ENCODE results near the gene TMPRSS4. TPM values are rescaled to one million over a fixed set of nuclear protein-coding genes. Genes with fewer than 3 reads are reported as not detected.

The TMPRSS4 gene
- total RNA-seq, 1 experiment from 2014 or later, result not detected

DNA sequence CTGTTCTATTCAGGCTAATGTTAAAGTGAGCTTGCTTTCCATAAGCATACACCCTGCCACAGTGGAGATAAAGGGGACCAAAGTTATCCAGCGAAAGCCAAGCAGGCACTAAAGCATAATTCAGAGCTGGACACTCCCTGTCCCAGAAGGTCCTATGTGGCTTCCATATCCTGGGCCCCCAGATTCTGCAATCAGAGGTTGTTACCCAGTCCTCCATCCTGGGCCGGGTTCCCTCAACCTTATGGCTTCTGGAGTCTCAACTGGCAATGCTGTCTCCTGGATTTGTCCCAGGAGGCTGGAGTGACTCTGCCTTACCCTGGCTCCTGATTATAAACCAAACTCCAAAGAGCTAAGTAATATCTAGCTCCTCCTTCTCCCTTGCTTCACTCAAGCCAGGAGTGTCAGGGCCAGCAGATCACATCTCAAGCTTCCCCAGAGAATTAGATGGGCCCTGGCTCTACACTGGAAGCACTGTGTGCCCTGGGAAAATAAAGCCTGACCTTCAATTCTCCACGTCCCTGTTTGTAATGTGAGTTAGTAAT, 23.9 kb downstream of the TMPRSS4 start:
- Histone ChIP-seq H3K27me3 (replicated peaks; ENCODE audit: insufficient read depth, low read depth, low read length, poor library complexity) (peaks cover 29% of the 10 kb centered on the region), H3K4me1 (ENCODE audit: insufficient read depth, low read length, poor library complexity, severe bottlenecking) (no peaks in the 10 kb centered on the region), H3K9me3 (ENCODE audit: low read depth, low read length, poor library complexity, severe bottlenecking) (no peaks in the 10 kb centered on the region), H3K27ac (ENCODE audit: low read depth, low read length, poor library complexity, severe bottlenecking) (no peak overlapping the region), H3K4me3 (ENCODE audit: low read depth, low read length, poor library complexity, severe bottlenecking) (no peak overlapping the region), H3K36me3 (ENCODE audit: insufficient read depth, low read length, poor library complexity, severe bottlenecking) (no peaks in the 10 kb centered on the region)
- TF ChIP-seq, protein P1, sequence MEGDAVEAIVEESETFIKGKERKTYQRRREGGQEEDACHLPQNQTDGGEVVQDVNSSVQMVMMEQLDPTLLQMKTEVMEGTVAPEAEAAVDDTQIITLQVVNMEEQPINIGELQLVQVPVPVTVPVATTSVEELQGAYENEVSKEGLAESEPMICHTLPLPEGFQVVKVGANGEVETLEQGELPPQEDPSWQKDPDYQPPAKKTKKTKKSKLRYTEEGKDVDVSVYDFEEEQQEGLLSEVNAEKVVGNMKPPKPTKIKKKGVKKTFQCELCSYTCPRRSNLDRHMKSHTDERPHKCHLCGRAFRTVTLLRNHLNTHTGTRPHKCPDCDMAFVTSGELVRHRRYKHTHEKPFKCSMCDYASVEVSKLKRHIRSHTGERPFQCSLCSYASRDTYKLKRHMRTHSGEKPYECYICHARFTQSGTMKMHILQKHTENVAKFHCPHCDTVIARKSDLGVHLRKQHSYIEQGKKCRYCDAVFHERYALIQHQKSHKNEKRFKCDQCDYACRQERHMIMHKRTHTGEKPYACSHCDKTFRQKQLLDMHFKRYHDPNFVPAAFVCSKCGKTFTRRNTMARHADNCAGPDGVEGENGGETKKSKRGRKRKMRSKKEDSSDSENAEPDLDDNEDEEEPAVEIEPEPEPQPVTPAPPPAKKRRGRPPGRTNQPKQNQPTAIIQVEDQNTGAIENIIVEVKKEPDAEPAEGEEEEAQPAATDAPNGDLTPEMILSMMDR (conservative IDR thresholded peaks at IDR 0.05; ENCODE audit: low read depth, low read length), result no peak
- TF ChIP-seq EZH2 (IDR thresholded peaks at IDR 0.05; ENCODE audit: borderline replicate concordance, low read depth, low read length, poor library complexity, severe bottlenecking), result no peak
- ChIA-PET POLR2A (ENCODE audit: low non-redundant PET) (no interaction called here), CTCF (interaction anchor here (1.2 kb wide), 1 partner anchor 98 kb away, joined by 3 read pairs; no protein-coding TSS in a partner anchor)
- intact Hi-C loops (cut with micrococcal nuclease; ENCODE audit: unreplicated experiment), result no loop called here
- DNase-seq (ENCODE audit: low spot score), result no peak
- no TSS peak for BruUV-seq (replicated peaks)

DNA sequence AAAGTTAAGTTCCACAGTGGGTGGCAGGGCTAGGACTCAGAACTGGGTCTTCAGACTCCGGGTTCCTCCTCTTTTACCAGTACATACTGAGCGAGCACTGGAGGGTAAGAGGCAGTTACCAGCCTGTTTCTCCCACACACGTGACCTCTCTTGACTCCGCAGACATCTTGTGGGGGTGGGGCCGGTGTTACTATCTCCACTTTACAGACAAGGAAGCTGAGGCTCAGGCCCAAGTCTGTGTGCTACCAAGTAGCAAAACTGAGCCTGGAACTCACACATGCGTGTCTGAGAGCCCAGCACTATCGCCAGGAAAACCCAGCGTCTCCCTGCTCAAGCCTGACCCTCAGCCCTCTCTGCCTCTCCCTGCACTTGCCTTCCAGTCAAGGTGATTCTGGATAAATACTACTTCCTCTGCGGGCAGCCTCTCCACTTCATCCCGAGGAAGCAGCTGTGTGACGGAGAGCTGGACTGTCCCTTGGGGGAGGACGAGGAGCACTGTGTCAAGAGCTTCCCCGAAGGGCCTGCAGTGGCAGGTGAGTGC, 25.9 kb downstream of the TMPRSS4 start:
- Histone ChIP-seq H3K27ac (ENCODE audit: low read depth, low read length, poor library complexity, severe bottlenecking) (no peak overlapping the region), H3K9me3 (ENCODE audit: low read depth, low read length, poor library complexity, severe bottlenecking) (no peaks in the 10 kb centered on the region), H3K4me1 (ENCODE audit: insufficient read depth, low read length, poor library complexity, severe bottlenecking) (no peaks in the 10 kb centered on the region), H3K27me3 (replicated peaks; ENCODE audit: insufficient read depth, low read depth, low read length, poor library complexity) (peaks cover 22% of the 10 kb centered on the region), H3K4me3 (ENCODE audit: low read depth, low read length, poor library complexity, severe bottlenecking) (no peak overlapping the region), H3K36me3 (ENCODE audit: insufficient read depth, low read length, poor library complexity, severe bottlenecking) (no peaks in the 10 kb centered on the region)
- ChIA-PET POLR2A (ENCODE audit: low non-redundant PET) (no interaction called here), CTCF (no interaction called here)
- DNase-seq (ENCODE audit: low spot score), result no peak
- TF ChIP-seq, protein P1 (conservative IDR thresholded peaks at IDR 0.05; ENCODE audit: low read depth, low read length), result no peak
- no peak for TF ChIP-seq EZH2 (IDR thresholded peaks at IDR 0.05; ENCODE audit: borderline replicate concordance, low read depth, low read length, poor library complexity, severe bottlenecking)
- BruUV-seq (replicated peaks), result no TSS peak
- intact Hi-C loops (cut with micrococcal nuclease; ENCODE audit: unreplicated experiment), result no loop called here

DNA sequence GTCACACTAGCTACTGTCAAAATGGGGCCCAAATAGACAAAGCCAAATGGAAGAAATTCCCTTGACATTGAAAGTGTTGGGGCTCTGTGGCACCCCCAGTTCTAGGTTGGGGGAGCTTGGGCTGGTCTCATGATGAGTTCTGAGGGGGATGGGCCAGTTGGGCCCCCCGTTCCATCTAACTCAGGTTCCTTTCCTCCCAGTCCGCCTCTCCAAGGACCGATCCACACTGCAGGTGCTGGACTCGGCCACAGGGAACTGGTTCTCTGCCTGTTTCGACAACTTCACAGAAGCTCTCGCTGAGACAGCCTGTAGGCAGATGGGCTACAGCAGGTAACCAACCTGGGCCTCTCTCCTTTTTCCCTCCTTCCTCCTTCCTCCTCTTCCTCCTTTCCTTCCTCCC, 27.6 kb downstream of the TMPRSS4 start:
- DNase-seq (ENCODE audit: low spot score), result no peak
- CTCF ChIA-PET, result no interaction called here
- no peak overlapping the region for H3K4me3 ChIP-seq (ENCODE audit: low read depth, low read length, poor library complexity, severe bottlenecking)
- no peak overlapping the region for H3K27ac ChIP-seq (ENCODE audit: low read depth, low read length, poor library complexity, severe bottlenecking)
- POLR2A ChIA-PET (ENCODE audit: low non-redundant PET), result no interaction called here
- peaks cover 20% of the 10 kb centered on the region for H3K27me3 ChIP-seq (replicated peaks; ENCODE audit: insufficient read depth, low read depth, low read length, poor library complexity)
- no peaks in the 10 kb centered on the region for H3K4me1 ChIP-seq (ENCODE audit: insufficient read depth, low read length, poor library complexity, severe bottlenecking)
- no peaks in the 10 kb centered on the region for H3K9me3 ChIP-seq (ENCODE audit: low read depth, low read length, poor library complexity, severe bottlenecking)
- no TSS peak for BruUV-seq (replicated peaks)
- no peaks in the 10 kb centered on the region for H3K36me3 ChIP-seq (ENCODE audit: insufficient read depth, low read length, poor library complexity, severe bottlenecking)
- TF ChIP-seq, protein P1 (conservative IDR thresholded peaks at IDR 0.05; ENCODE audit: low read depth, low read length), result no peak
- TF ChIP-seq EZH2 (IDR thresholded peaks at IDR 0.05; ENCODE audit: borderline replicate concordance, low read depth, low read length, poor library complexity, severe bottlenecking), result no peak
- intact Hi-C loops (cut with micrococcal nuclease; ENCODE audit: unreplicated experiment), result no loop called here
